WTC11 (cell line): Measurements from ENCODE around the gene MAP1B. TPM values are rescaled to one million over a fixed set of nuclear protein-coding genes. Genes with fewer than 3 reads are reported as not detected.

Experiments used
- ATAC-seq: fragments of 200-7000 bp; cut with Tn5 transposase; 2 replicates; pipeline ENCODE4 v1.10.0; 2021; ENCODE audit warnings: mild to moderate bottlenecking, moderate library complexity
- CTCF ChIA-PET: fragments of 300-600 bp; sonication (Branson Sonifier 250); formaldehyde crosslinking; loops from one replicate; lab custom pipeline; 2021; ENCODE audit warnings: antibody characterized with exemption; lab: Charles Lee
- POLR2A ChIA-PET: fragments of 350-600 bp; sonication (Branson Sonifier 250); formaldehyde crosslinking; loops from one replicate; lab custom pipeline; 2021; ENCODE audit warnings: antibody characterized with exemption; lab: Charles Lee
- DNase-seq: peaks from one replicate; pipeline ENCODE4 v3.0.0; 2021; ENCODE audit warnings: low spot score
- H3K27ac Mint-ChIP-seq: 2 replicates; pipeline ENCODE4 v1.8.0; 2021; ENCODE audit warnings: mixed read lengths
- H3K27me3 Mint-ChIP-seq: 2 replicates; pipeline ENCODE4 v1.8.0; 2021; ENCODE audit warnings: low read depth, mild to moderate bottlenecking, moderate library complexity, mixed read lengths
- H3K36me3 Mint-ChIP-seq: 2 replicates; pipeline ENCODE4 v1.8.0; 2021; ENCODE audit warnings: mixed read lengths
- H3K4me1 Mint-ChIP-seq: 2 replicates; pipeline ENCODE4 v1.8.0; 2022; ENCODE audit warnings: mixed read lengths
- H3K4me3 Mint-ChIP-seq: 2 replicates; pipeline ENCODE4 v1.8.0; 2021; ENCODE audit warnings: mild to moderate bottlenecking, moderate library complexity, mixed read lengths
- H3K9me3 Mint-ChIP-seq: 2 replicates; pipeline ENCODE4 v1.8.0; 2021; ENCODE audit warnings: mixed read lengths
- CREB1 ChIP-seq: sonication (generic); formaldehyde crosslinking; IDR thresholded peaks from 2 replicates; pipeline ENCODE4 v1.8.0; 2023; ENCODE audit warnings: mild to moderate bottlenecking, missing genetic modification reagents
- ELF4 ChIP-seq: sonication (generic); formaldehyde crosslinking; IDR thresholded peaks from 2 replicates; pipeline ENCODE4 v1.8.1; 2022; ENCODE audit warnings: low read depth, mild to moderate bottlenecking, moderate library complexity, missing genetic modification reagents
- ETV6 ChIP-seq: sonication (generic); formaldehyde crosslinking; IDR thresholded peaks from 2 replicates; pipeline ENCODE4 v1.8.1; 2022; ENCODE audit warnings: mild to moderate bottlenecking, missing genetic modification reagents
- GTF2I ChIP-seq: fragments of 250-450 bp; sonication (Bioruptor Pico); conservative IDR thresholded peaks from 2 replicates; pipeline ENCODE4 v1.4.0; 2021; ENCODE audit warnings: mild to moderate bottlenecking
- HMGA2 ChIP-seq: fragments of 250-450 bp; sonication (Bioruptor Pico); IDR thresholded peaks from 2 replicates; pipeline ENCODE4 v1.4.0; 2021; ENCODE audit warnings: mild to moderate bottlenecking, moderate library complexity
- NR3C1 ChIP-seq: sonication (generic); formaldehyde crosslinking; conservative IDR thresholded peaks from 2 replicates; pipeline ENCODE4 v1.8.1; 2023; ENCODE audit warnings: low read depth, mild to moderate bottlenecking, missing genetic modification reagents
- OVOL2 ChIP-seq: fragments of 250-450 bp; sonication (Bioruptor Pico); IDR thresholded peaks from 2 replicates; pipeline ENCODE4 v1.9.0; 2021; ENCODE audit warnings: mild to moderate bottlenecking, borderline replicate concordance
- SMAD3 ChIP-seq: sonication (generic); formaldehyde crosslinking; IDR thresholded peaks from 2 replicates; pipeline ENCODE4 v1.8.0; 2022; ENCODE audit warnings: missing genetic modification reagents, mild to moderate bottlenecking, borderline replicate concordance
- TCF7 ChIP-seq: sonication (generic); formaldehyde crosslinking; IDR thresholded peaks from 2 replicates; pipeline ENCODE4 v1.8.0; 2022; ENCODE audit warnings: mild to moderate bottlenecking, low read depth, missing genetic modification reagents, moderate library complexity
- TP53 ChIP-seq: sonication (generic); formaldehyde crosslinking; IDR thresholded peaks from 2 replicates; pipeline ENCODE4 v1.8.1; 2023; ENCODE audit warnings: mild to moderate bottlenecking, missing genetic modification reagents
- ZBTB21 ChIP-seq: sonication (generic); formaldehyde crosslinking; IDR thresholded peaks from 2 replicates; pipeline ENCODE4 v1.8.1; 2023; ENCODE audit warnings: mild to moderate bottlenecking, missing genetic modification reagents, borderline replicate concordance
- ZNF121 ChIP-seq: sonication (generic); formaldehyde crosslinking; IDR thresholded peaks from 2 replicates; pipeline ENCODE4 v1.8.0; 2023; ENCODE audit warnings: missing genetic modification reagents
- ZNF138 ChIP-seq: sonication (generic); formaldehyde crosslinking; conservative IDR thresholded peaks from 2 replicates; pipeline ENCODE4 v1.8.1; 2022; ENCODE audit warnings: mild to moderate bottlenecking, moderate library complexity, missing genetic modification reagents
- ZNF219 ChIP-seq: sonication (generic); formaldehyde crosslinking; IDR thresholded peaks from 2 replicates; pipeline ENCODE4 v1.8.0; 2023; ENCODE audit warnings: missing genetic modification reagents, mild to moderate bottlenecking, borderline replicate concordance
- ZNF671 ChIP-seq: fragments of 250-450 bp; sonication (Bioruptor Pico); IDR thresholded peaks from 2 replicates; pipeline ENCODE4 v1.8.0; 2021; ENCODE audit warnings: mild to moderate bottlenecking
- total RNA-seq: library from RNA; stranded (reverse); gene quantifications from 3 replicates; pipeline ENCODE4 v1.2.3, GENCODE V29; 2021
- TF ChIP-seq, protein P1 (sequence below): sonication (generic); formaldehyde crosslinking; IDR thresholded peaks from 2 replicates; pipeline ENCODE4 v1.8.1; 2022; ENCODE audit warnings: mild to moderate bottlenecking, moderate library complexity, missing genetic modification reagents
- TF ChIP-seq, protein P2 (sequence below): sonication (generic); formaldehyde crosslinking; IDR thresholded peaks from 2 replicates; pipeline ENCODE4 v1.8.1; 2023; ENCODE audit warnings: mild to moderate bottlenecking, missing genetic modification reagents, moderate library complexity
- TF ChIP-seq, protein P3 (sequence below): sonication (generic); formaldehyde crosslinking; IDR thresholded peaks from 2 replicates; pipeline ENCODE4 v1.8.0; 2022; ENCODE audit warnings: mild to moderate bottlenecking, missing genetic modification reagents
- TF ChIP-seq, protein P4 (sequence below): sonication (generic); formaldehyde crosslinking; IDR thresholded peaks from 2 replicates; pipeline ENCODE4 v1.8.1; 2023; ENCODE audit warnings: mild to moderate bottlenecking, missing genetic modification reagents, moderate library complexity
- TF ChIP-seq, protein P5 (sequence below): sonication (generic); formaldehyde crosslinking; IDR thresholded peaks from 2 replicates; pipeline ENCODE4 v1.8.1; 2022; ENCODE audit warnings: low read depth, mild to moderate bottlenecking, moderate library complexity, missing genetic modification reagents, borderline replicate concordance
- TF ChIP-seq, protein P6 (sequence below): sonication (generic); formaldehyde crosslinking; IDR thresholded peaks from 2 replicates; pipeline ENCODE4 v1.8.0; 2023; ENCODE audit warnings: missing genetic modification reagents
- TF ChIP-seq, protein P7 (sequence below): sonication (generic); formaldehyde crosslinking; IDR thresholded peaks from 2 replicates; pipeline ENCODE4 v1.8.0; 2022; ENCODE audit warnings: mild to moderate bottlenecking, missing genetic modification reagents

MAP1B gene
- total RNA-seq, 1 experiment from 2014 or later: 95.0 TPM

DNA sequence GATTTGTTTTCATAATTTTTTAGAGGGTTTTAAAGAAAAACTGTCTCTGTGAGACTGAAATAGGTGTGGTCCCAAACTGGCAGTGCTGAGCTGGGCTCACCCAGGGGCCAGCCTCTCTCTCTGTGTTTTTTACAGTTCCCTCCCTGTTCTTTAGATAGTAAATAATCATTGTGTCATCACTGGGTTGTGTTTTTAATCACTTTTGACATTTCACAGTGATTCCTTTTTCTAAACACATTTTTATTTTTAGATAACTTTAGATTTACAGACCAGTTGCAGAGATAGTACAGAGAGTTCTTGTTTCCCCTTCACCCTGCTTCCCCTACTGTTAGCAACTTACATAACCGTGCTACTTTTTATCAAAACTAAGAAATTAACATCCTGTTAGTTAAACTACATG, 44.4 kb downstream of the MAP1B start:
- no peaks in the 10 kb centered on the region for H3K9me3 Mint-ChIP-seq
- POLR2A ChIA-PET: no interaction called here
- DNase-seq (no peak), ATAC-seq (no peak)
- peaks cover 8% of the 10 kb centered on the region for H3K36me3 Mint-ChIP-seq
- TF ChIP-seq GTF2I (CRISPR knock-in tag) (no peak), ETV6 (no peak), SMAD3 (CRISPR knock-in tag) (no peak), NR3C1 (no peak), ELF4 (CRISPR knock-in tag) (no peak), OVOL2 (CRISPR knock-in tag) (no peak)
- TF ChIP-seq, protein P1, sequence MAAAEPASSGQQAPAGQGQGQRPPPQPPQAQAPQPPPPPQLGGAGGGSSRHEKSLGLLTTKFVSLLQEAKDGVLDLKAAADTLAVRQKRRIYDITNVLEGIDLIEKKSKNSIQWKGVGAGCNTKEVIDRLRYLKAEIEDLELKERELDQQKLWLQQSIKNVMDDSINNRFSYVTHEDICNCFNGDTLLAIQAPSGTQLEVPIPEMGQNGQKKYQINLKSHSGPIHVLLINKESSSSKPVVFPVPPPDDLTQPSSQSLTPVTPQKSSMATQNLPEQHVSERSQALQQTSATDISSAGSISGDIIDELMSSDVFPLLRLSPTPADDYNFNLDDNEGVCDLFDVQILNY (CRISPR knock-in tag): no peak
- TF ChIP-seq, protein P2, sequence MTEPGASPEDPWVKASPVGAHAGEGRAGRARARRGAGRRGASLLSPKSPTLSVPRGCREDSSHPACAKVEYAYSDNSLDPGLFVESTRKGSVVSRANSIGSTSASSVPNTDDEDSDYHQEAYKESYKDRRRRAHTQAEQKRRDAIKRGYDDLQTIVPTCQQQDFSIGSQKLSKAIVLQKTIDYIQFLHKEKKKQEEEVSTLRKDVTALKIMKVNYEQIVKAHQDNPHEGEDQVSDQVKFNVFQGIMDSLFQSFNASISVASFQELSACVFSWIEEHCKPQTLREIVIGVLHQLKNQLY (CRISPR knock-in tag): no peak
- TF ChIP-seq, protein P3, sequence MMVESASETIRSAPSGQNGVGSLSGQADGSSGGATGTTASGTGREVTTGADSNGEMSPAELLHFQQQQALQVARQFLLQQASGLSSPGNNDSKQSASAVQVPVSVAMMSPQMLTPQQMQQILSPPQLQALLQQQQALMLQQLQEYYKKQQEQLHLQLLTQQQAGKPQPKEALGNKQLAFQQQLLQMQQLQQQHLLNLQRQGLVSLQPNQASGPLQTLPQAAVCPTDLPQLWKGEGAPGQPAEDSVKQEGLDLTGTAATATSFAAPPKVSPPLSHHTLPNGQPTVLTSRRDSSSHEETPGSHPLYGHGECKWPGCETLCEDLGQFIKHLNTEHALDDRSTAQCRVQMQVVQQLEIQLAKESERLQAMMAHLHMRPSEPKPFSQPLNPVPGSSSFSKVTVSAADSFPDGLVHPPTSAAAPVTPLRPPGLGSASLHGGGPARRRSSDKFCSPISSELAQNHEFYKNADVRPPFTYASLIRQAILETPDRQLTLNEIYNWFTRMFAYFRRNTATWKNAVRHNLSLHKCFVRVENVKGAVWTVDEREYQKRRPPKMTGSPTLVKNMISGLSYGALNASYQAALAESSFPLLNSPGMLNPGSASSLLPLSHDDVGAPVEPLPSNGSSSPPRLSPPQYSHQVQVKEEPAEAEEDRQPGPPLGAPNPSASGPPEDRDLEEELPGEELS: no peak
- H3K4me1 Mint-ChIP-seq: peaks cover 53% of the 10 kb centered on the region
- H3K4me3 Mint-ChIP-seq: no peak overlapping the region
- CTCF ChIA-PET: no interaction called here
- no peak overlapping the region for H3K27ac Mint-ChIP-seq
- no peaks in the 10 kb centered on the region for H3K27me3 Mint-ChIP-seq

DNA sequence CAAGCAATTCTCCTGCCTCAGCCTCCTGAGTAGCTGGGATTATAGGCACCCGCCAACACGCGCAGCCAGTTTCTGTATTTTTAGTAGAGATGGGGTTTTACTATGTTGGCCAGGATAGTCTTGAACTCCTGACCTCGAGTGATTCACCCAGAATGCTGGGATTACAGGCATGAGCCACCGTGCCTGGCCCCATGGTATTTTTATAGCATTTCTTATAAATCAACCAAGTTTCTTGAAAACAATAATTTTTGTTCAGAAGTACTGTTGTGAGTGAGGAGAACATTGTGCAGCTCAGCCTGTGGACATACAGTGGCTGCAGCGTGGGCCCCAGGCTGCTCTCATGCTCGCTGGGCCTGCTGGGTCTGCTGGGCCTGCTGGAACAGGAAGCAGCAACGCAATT, 45.3 kb downstream of the MAP1B start:
- ATAC-seq (no peak), DNase-seq (no peak)
- TF ChIP-seq ZNF219 (CRISPR knock-in tag) (no peak), ZNF121 (no peak)
- TF ChIP-seq, protein P4, sequence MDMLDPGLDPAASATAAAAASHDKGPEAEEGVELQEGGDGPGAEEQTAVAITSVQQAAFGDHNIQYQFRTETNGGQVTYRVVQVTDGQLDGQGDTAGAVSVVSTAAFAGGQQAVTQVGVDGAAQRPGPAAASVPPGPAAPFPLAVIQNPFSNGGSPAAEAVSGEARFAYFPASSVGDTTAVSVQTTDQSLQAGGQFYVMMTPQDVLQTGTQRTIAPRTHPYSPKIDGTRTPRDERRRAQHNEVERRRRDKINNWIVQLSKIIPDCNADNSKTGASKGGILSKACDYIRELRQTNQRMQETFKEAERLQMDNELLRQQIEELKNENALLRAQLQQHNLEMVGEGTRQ (CRISPR knock-in tag): no peak
- Mint-ChIP-seq H3K27me3 (no peaks in the 10 kb centered on the region), H3K4me1 (peaks cover 59% of the 10 kb centered on the region), H3K27ac (peak overlapping the region; percentile 59; the same call in 1 of the 2 replicates), H3K4me3 (no peak overlapping the region), H3K9me3 (no peaks in the 10 kb centered on the region), H3K36me3 (peaks cover 8% of the 10 kb centered on the region)
- POLR2A ChIA-PET: no interaction called here
- CTCF ChIA-PET: interaction anchor here (1.5 kb wide), 1 partner anchor 14 kb away, joined by 4 read pairs; no protein-coding TSS in a partner anchor

DNA sequence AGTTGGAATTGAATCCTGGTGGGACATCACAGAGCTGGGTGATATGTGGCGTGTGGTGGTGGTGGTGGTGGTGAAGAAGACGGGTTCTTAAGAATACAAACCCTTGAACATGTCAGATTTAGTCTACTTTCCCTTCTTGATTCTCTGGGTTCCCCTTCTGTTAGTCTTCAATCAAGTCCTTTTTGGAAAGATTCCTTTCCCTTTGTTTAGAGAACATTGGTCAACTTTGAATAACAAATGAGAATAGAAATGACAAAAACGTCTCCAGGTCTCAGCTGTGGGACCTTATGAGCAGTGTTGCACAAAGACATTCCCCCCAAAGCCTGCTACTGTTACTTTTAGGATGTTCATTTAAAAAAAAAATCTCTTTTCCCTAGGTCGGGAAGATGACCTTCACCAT, 46.3 kb downstream of the MAP1B start:
- Mint-ChIP-seq H3K27me3 (no peaks in the 10 kb centered on the region), H3K27ac (peak overlapping the region; percentile 61; the same call in 1 of the 2 replicates), H3K9me3 (no peaks in the 10 kb centered on the region), H3K4me1 (peaks cover 62% of the 10 kb centered on the region)
- POLR2A ChIA-PET: no interaction called here
- CTCF ChIA-PET: interaction anchor here (1.5 kb wide), 1 partner anchor 13 kb away, joined by 4 read pairs; no protein-coding TSS in a partner anchor
- DNase-seq: no peak
- TF ChIP-seq OVOL2 (CRISPR knock-in tag): no peak
- no peak for TF ChIP-seq HMGA2 (CRISPR knock-in tag)
- no peak for TF ChIP-seq ZNF671
- TF ChIP-seq, protein P5, sequence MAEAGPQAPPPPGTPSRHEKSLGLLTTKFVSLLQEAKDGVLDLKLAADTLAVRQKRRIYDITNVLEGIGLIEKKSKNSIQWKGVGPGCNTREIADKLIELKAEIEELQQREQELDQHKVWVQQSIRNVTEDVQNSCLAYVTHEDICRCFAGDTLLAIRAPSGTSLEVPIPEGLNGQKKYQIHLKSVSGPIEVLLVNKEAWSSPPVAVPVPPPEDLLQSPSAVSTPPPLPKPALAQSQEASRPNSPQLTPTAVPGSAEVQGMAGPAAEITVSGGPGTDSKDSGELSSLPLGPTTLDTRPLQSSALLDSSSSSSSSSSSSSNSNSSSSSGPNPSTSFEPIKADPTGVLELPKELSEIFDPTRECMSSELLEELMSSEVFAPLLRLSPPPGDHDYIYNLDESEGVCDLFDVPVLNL: no peak
- TF ChIP-seq, protein P6, sequence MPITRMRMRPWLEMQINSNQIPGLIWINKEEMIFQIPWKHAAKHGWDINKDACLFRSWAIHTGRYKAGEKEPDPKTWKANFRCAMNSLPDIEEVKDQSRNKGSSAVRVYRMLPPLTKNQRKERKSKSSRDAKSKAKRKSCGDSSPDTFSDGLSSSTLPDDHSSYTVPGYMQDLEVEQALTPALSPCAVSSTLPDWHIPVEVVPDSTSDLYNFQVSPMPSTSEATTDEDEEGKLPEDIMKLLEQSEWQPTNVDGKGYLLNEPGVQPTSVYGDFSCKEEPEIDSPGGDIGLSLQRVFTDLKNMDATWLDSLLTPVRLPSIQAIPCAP: no peak
- TF ChIP-seq, protein P7, sequence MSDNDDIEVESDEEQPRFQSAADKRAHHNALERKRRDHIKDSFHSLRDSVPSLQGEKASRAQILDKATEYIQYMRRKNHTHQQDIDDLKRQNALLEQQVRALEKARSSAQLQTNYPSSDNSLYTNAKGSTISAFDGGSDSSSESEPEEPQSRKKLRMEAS: no peak
- TF ChIP-seq, protein P3: no peak
- TF ChIP-seq ZNF138 (CRISPR knock-in tag): no peak
- no peak for TF ChIP-seq ZBTB21 (CRISPR knock-in tag)
- no peak for TF ChIP-seq CREB1
- no peak for TF ChIP-seq TCF7 (CRISPR knock-in tag)
- TF ChIP-seq TP53 (CRISPR knock-in tag): no peak
- TF ChIP-seq, all 79 proteins: peak for 0
- Mint-ChIP-seq H3K4me3 (no peak overlapping the region), H3K36me3 (peaks cover 3% of the 10 kb centered on the region)
- no peak for ATAC-seq
